OCI-LY3 (cell line): ENCODE results near the gene BRD4.

ENCODE experiments used
- H2AFZ ChIP-seq: fragments of 200-600, 300-600 bp; shearing (Covaris generic); 2 replicates; pipeline ENCODE4 v1.6.0; 2014; ENCODE audit warnings: antibody characterized with exemption, low read depth, low read length
- H3K27ac ChIP-seq: fragments of 200-600, 300-600 bp; sonication (generic); 2 replicates; pipeline ENCODE4 v1.5.1; 2014; ENCODE audit warnings: mild to moderate bottlenecking, low read length, moderate library complexity, mixed read lengths
- H3K27me3 ChIP-seq: fragments of 200-600, 300-600 bp; sonication (generic); 2 replicates; pipeline ENCODE4 v1.6.1; 2014; ENCODE audit warnings: low read depth, low read length, mixed read lengths
- H3K36me3 ChIP-seq: fragments of 200-600, 300-600 bp; sonication (generic); replicated peaks from 2 replicates; pipeline ENCODE3; 2014; ENCODE audit warnings: low read depth, low read length, mixed read lengths
- H3K4me1 ChIP-seq: fragments of 300-600, 200-600 bp; sonication (generic); 2 replicates; pipeline ENCODE4 v1.6.1; 2014; ENCODE audit warnings: low read length, mixed read lengths
- H3K4me2 ChIP-seq: fragments of 200-600, 300-600 bp; sonication (generic); 2 replicates; pipeline ENCODE4 v1.6.1; 2014; ENCODE audit warnings: low read length, mixed read lengths
- H3K4me3 ChIP-seq: fragments of 300-600, 200-600 bp; sonication (generic); 2 replicates; pipeline ENCODE4 v1.5.1; 2014; ENCODE audit warnings: antibody characterized with exemption, mild to moderate bottlenecking, low read length, moderate library complexity
- H3K79me2 ChIP-seq: fragments of 300-600, 200-600 bp; shearing (Covaris generic); 2 replicates; pipeline ENCODE4 v1.6.1; 2014; ENCODE audit warnings: mild to moderate bottlenecking, low read length, mixed read lengths
- H3K9ac ChIP-seq: fragments of 300-600, 200-600 bp; shearing (Covaris generic); 2 replicates; pipeline ENCODE4 v1.6.0; 2014; ENCODE audit warnings: mild to moderate bottlenecking, low read length, moderate library complexity
- H3K9me3 ChIP-seq: fragments of 200-600, 300-600 bp; shearing (Covaris generic); 2 replicates; pipeline ENCODE4 v1.6.1; 2014; ENCODE audit warnings: low read length, mixed read lengths; ENCODE audit not compliant: insufficient read depth
- H4K20me1 ChIP-seq: fragments of 200-600, 300-600 bp; sonication (generic); 2 replicates; pipeline ENCODE4 v1.6.1; 2016; ENCODE audit warnings: low read length, mixed read lengths; ENCODE audit not compliant: insufficient read depth
- EZH2phosphoT487 ChIP-seq: fragments of 200-600 bp; shearing (Covaris generic); IDR thresholded peaks from 2 replicates; pipeline ENCODE4 v1.6.1; 2018; ENCODE audit warnings: antibody characterized with exemption, mixed run types, low read depth
- TF ChIP-seq, protein P1 (sequence below): fragments of 200-600, 300-600 bp; sonication (generic); IDR thresholded peaks from 2 replicates; pipeline ENCODE4 v1.5.1; 2014; ENCODE audit warnings: antibody characterized with exemption, low read length, low read depth

BRD4 gene

DNA sequence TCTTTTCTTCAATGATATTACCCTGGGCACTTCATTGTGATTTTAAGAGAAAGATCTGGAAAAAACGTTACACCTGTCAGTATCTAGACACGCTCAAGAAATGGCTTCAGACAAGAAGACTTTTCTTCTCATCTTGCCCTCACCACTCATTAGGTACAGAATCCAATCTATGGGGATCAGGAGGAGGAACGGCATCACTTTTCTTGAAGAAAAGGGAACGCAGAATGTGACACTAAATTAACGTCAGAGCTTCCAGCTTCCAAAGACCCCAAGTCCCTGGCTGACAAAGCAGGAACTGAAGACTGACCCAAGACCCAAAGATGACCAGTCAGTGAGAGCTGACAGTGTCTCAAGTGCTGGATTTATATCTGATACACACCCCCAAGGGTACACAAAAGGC lies 48.2 kb downstream of the BRD4 start:
- Histone ChIP-seq H3K4me3 (no peak overlapping the region), H2AFZ (no peak overlapping the region), H3K79me2 (peaks cover 100% of the 10 kb centered on the region), H3K36me3 (peaks cover 5% of the 10 kb centered on the region), H3K9me3 (no peaks in the 10 kb centered on the region), H3K4me2 (no peak overlapping the region), H3K27me3 (no peaks in the 10 kb centered on the region), H3K4me1 (peaks cover 65% of the 10 kb centered on the region), H3K9ac (no peak overlapping the region), H4K20me1 (peaks cover 89% of the 10 kb centered on the region), H3K27ac (no peak overlapping the region)
- TF ChIP-seq, protein P1, sequence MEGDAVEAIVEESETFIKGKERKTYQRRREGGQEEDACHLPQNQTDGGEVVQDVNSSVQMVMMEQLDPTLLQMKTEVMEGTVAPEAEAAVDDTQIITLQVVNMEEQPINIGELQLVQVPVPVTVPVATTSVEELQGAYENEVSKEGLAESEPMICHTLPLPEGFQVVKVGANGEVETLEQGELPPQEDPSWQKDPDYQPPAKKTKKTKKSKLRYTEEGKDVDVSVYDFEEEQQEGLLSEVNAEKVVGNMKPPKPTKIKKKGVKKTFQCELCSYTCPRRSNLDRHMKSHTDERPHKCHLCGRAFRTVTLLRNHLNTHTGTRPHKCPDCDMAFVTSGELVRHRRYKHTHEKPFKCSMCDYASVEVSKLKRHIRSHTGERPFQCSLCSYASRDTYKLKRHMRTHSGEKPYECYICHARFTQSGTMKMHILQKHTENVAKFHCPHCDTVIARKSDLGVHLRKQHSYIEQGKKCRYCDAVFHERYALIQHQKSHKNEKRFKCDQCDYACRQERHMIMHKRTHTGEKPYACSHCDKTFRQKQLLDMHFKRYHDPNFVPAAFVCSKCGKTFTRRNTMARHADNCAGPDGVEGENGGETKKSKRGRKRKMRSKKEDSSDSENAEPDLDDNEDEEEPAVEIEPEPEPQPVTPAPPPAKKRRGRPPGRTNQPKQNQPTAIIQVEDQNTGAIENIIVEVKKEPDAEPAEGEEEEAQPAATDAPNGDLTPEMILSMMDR = no peak
- no peak for TF ChIP-seq EZH2phosphoT487

DNA sequence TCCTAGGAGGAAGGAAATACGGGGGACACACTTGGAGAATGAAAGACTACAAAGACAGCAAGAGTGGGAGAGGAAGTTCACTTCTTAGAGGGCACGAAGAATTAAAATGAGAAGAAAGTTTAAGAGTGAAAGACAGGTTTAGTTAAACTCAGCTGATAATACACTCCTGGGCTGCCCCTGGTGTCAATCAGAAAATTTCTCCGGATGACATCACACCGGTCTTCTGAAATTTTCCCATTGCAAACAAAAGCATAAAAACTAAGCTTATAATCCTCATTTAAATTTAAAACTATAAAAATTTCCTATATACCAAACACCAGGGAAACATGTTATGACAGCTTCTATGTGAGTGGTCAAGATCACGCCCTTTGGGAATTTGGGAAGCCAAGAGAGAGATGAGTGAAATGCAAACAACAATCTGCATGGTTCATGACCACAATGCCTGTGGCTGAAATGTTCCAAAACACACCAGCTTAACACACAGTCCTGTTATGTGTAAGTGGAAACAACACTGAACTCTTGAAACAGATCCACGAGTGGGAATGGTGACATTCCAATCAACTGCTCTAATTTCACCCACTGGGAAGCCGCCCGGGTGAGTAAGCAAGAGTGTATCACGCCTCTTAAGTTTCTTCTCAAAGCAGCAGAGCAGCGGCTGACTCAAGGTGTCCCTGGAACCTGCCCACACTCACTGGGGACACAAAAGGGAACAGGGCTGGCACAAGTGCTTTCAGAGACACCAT lies 49.0 kb downstream of the BRD4 start:
- Histone ChIP-seq H3K4me3 (no peak overlapping the region), H3K9ac (no peak overlapping the region), H3K4me1 (peaks cover 58% of the 10 kb centered on the region), H3K27me3 (no peaks in the 10 kb centered on the region), H3K9me3 (no peaks in the 10 kb centered on the region), H2AFZ (no peak overlapping the region), H3K36me3 (peaks cover 5% of the 10 kb centered on the region), H3K4me2 (no peak overlapping the region), H4K20me1 (peaks cover 89% of the 10 kb centered on the region), H3K27ac (no peak overlapping the region), H3K79me2 (peaks cover 100% of the 10 kb centered on the region)
- no peak for TF ChIP-seq EZH2phosphoT487
- TF ChIP-seq, protein P1 = no peak

DNA sequence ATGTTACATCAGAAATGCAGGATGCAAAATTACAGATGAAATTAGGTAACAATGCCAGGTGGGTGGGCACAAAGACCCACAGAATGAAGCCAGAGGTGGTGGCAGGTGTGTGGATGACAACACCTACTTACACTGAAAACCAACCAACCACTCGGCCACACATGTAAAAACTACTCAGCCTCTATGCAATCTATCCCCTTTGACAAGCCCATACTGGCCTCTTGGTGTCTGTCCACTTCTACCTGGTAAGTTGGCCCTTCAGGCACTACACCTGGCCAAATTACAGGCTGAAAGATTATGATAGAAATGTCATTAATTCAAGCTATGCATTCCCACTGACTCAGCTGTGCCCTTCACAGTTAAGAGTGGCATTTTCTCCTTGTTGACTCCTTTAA lies 50.0 kb downstream of the BRD4 start:
- Histone ChIP-seq H3K27me3 (no peaks in the 10 kb centered on the region), H3K9ac (no peak overlapping the region), H3K4me2 (no peak overlapping the region), H3K27ac (no peak overlapping the region), H3K4me1 (peaks cover 48% of the 10 kb centered on the region), H4K20me1 (peaks cover 89% of the 10 kb centered on the region), H3K9me3 (no peaks in the 10 kb centered on the region), H2AFZ (no peak overlapping the region), H3K79me2 (peaks cover 100% of the 10 kb centered on the region), H3K36me3 (peaks cover 5% of the 10 kb centered on the region), H3K4me3 (no peak overlapping the region)
- TF ChIP-seq EZH2phosphoT487 = no peak
- TF ChIP-seq, protein P1 = no peak

DNA sequence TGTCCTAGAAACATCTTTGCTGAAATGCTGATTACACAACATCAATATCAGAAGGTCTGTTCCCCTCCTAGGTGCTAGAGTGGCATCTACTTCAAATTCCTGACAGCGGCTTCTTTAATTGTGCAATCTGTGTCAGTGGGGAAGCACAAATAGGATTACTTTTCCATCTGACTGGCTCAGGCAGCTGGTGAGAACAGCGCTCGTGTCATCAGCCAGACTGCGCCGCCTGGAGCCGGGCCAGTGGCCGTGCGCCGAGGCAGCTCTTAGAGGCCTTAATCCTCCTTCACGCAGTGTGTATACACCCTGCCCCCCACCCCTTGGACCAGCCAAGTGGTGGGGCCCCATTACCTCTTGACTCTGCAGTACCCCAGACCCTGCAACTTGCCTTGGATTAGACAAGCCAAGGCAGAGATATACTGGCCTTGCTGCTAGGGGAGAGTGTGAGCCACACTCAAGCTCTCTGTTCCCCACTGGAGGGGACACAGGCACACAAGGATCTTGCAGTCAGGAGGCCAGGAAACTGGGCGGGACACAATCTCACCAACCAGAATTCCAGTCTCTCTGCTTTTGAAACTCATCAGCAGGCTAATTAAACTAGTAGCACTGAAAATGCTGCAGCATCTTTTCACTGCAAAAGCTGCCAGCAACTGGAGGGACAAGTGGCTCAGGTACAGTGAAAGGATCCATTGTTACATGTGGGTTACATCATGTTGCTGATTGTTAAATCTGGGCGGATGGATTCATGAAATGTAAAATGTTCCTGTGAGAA lies 51.2 kb downstream of the BRD4 start:
- Histone ChIP-seq H4K20me1 (peaks cover 99% of the 10 kb centered on the region), H3K4me3 (no peak overlapping the region), H3K4me1 (peaks cover 36% of the 10 kb centered on the region), H3K36me3 (peaks cover 10% of the 10 kb centered on the region), H3K4me2 (no peak overlapping the region), H3K27me3 (no peaks in the 10 kb centered on the region), H3K9me3 (no peaks in the 10 kb centered on the region), H3K9ac (no peak overlapping the region), H2AFZ (no peak overlapping the region), H3K79me2 (peaks cover 100% of the 10 kb centered on the region), H3K27ac (no peak overlapping the region)
- no peak for TF ChIP-seq EZH2phosphoT487
- TF ChIP-seq, protein P1 = no peak
